Measurements from ENCODE around the gene UPK2. TPM values are rescaled to one million over a fixed set of nuclear protein-coding genes. Genes with fewer than 3 reads are reported as not detected.

UPK2 gene
- total RNA-seq, 1 experiment from 2014 or later = not detected

- no peak overlapping the region for H3K4me3 ChIP-seq
- no peaks in the 10 kb centered on the region for H3K27me3 ChIP-seq
- peaks cover 22% of the 10 kb centered on the region for H3K36me3 ChIP-seq
- no peaks in the 10 kb centered on the region for H3K9me3 ChIP-seq
- no peak for DNase-seq
Observed at GRCh38 chr11:118915396-118915795, 40.7 kb upstream of the UPK2 start.

GRCh38 chr11:118915941-118916841 is 39.9 kb upstream of the UPK2 start:
- H3K4me3 ChIP-seq = no peak overlapping the region
- peaks cover 25% of the 10 kb centered on the region for H3K36me3 ChIP-seq
- DNase-seq = no peak
- no peaks in the 10 kb centered on the region for H3K27me3 ChIP-seq
- no peaks in the 10 kb centered on the region for H3K9me3 ChIP-seq

GRCh38 chr11:118916842-118917388 is 39.2 kb upstream of the UPK2 start:
- Histone ChIP-seq H3K27me3 (no peaks in the 10 kb centered on the region), H3K36me3 (peaks cover 22% of the 10 kb centered on the region), H3K9me3 (no peaks in the 10 kb centered on the region), H3K4me3 (no peak overlapping the region)
- peak; percentile 35 for DNase-seq

GRCh38 chr11:118917481-118918127 is 38.5 kb upstream of the UPK2 start:
- Histone ChIP-seq H3K27me3 (no peaks in the 10 kb centered on the region), H3K9me3 (no peaks in the 10 kb centered on the region), H3K4me3 (peak overlapping the region; percentile 2; the same call in 1 of the 2 replicates), H3K36me3 (peaks cover 17% of the 10 kb centered on the region)
- DNase-seq = peak; percentile 67

- peak overlapping the region; percentile 27 for H3K4me3 ChIP-seq
- no peaks in the 10 kb centered on the region for H3K27me3 ChIP-seq
- DNase-seq = peak; percentile 96
- H3K9me3 ChIP-seq = no peaks in the 10 kb centered on the region
- peaks cover 22% of the 10 kb centered on the region for H3K36me3 ChIP-seq
Observed at GRCh38 chr11:118918128-118918685, 37.9 kb upstream of the UPK2 start.

- H3K4me3 ChIP-seq = peak overlapping the region; percentile 27
- H3K9me3 ChIP-seq = no peaks in the 10 kb centered on the region
- no peak for DNase-seq
- no peaks in the 10 kb centered on the region for H3K27me3 ChIP-seq
- peaks cover 27% of the 10 kb centered on the region for H3K36me3 ChIP-seq
Observed at GRCh38 chr11:118918686-118919280, 37.3 kb upstream of the UPK2 start.

- Histone ChIP-seq H3K36me3 (peaks cover 19% of the 10 kb centered on the region), H3K4me3 (peak overlapping the region; percentile 81), H3K9me3 (no peaks in the 10 kb centered on the region), H3K27me3 (no peaks in the 10 kb centered on the region)
- no peak for DNase-seq
Observed at GRCh38 chr11:118921121-118921928, 34.8 kb upstream of the UPK2 start.

GRCh38 chr11:118921929-118922744 is 34.0 kb upstream of the UPK2 start:
- Histone ChIP-seq H3K4me3 (peak overlapping the region; percentile 81), H3K27me3 (no peaks in the 10 kb centered on the region), H3K36me3 (peaks cover 19% of the 10 kb centered on the region), H3K9me3 (no peaks in the 10 kb centered on the region)
- peak; percentile 92 for DNase-seq

- H3K27me3 ChIP-seq = no peaks in the 10 kb centered on the region
- no peaks in the 10 kb centered on the region for H3K9me3 ChIP-seq
- H3K4me3 ChIP-seq = peak overlapping the region; percentile 81
- peaks cover 15% of the 10 kb centered on the region for H3K36me3 ChIP-seq
- DNase-seq = no peak
Observed at GRCh38 chr11:118922745-118923627, 33.1 kb upstream of the UPK2 start.

- DNase-seq = no peak
- Histone ChIP-seq H3K36me3 (peaks cover 15% of the 10 kb centered on the region), H3K4me3 (peak overlapping the region; percentile 81), H3K27me3 (no peaks in the 10 kb centered on the region), H3K9me3 (no peaks in the 10 kb centered on the region)
Observed at GRCh38 chr11:118923721-118924587, 32.1 kb upstream of the UPK2 start.

- H3K36me3 ChIP-seq = peaks cover 15% of the 10 kb centered on the region
- no peaks in the 10 kb centered on the region for H3K27me3 ChIP-seq
- H3K9me3 ChIP-seq = no peaks in the 10 kb centered on the region
- peak; percentile 42 for DNase-seq
- peak overlapping the region; percentile 81 for H3K4me3 ChIP-seq
Observed at GRCh38 chr11:118924591-118925585, 31.2 kb upstream of the UPK2 start.

GRCh38 chr11:118927554-118928100 is 28.5 kb upstream of the UPK2 start:
- Histone ChIP-seq H3K27me3 (no peaks in the 10 kb centered on the region), H3K4me3 (peak overlapping the region; percentile 50), H3K36me3 (peaks cover 11% of the 10 kb centered on the region), H3K9me3 (no peaks in the 10 kb centered on the region)
- DNase-seq = peak; percentile 44
